HG03066 (cell line): Measurements from ENCODE around the gene MYO1E.

ENCODE experiments used
- ATAC-seq: cut with Tn5 transposase; IDR thresholded peaks from one replicate; pipeline ENCODE4 v1.9.1; 2021; ENCODE audit warnings: low read depth; ENCODE audit not compliant: unreplicated experiment

The MYO1E gene

DNA sequence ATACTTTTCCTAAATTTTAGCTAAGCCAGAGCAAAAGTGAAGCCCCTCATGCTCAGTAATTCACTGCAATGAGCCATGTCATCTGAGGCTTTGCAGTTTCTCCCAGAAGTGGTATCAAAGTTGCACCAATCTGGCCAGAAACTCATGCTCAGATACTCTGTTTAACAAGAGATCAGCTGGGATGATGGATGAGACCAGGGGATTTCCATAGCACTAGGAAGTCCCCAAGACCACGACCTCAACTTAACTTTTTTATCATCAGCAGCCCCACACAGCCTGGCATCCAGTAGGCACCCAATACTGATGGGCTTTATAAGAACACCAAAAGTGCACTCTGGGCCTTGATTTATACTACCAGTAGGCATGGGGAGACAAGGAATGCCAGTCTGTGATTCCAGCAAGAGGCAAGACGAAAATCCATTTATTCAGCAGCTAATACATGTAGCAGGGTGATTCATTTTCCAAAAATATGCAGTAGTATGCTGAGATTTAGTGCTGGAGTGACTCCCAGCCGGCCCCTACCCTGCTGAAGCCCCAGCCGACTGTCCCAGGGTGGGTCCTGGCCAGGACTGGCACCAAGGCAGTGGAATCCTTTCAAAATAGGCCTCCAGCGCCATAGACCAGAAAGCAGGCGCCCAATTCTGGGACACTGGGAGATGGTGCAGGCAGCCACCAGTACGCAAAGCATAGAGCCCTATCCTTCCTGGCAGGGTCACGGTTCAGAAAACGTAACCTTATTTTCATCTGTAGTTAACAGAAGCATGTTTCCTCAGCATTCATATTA lies 166.6 kb downstream of the MYO1E start:
- ATAC-seq, result no peak

DNA sequence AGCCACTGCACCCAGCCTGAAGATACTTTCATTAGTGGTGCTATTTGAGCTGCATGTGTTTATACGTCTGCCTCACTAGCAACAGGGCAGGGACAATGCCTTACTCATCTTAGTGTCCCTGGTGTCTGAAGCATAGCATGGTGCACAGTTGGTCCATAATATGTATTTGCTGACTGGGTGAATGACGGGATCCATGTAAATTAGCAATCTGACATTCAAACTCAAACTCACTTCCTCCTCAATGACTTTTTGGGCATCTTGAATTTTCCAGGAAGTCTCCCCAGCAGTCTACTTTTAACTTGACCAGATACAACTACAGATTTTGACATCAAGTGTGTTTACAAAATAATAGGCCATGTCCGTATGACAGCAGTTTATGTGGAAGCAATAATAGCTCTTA lies 169.0 kb downstream of the MYO1E start:
- ATAC-seq, result no peak

DNA sequence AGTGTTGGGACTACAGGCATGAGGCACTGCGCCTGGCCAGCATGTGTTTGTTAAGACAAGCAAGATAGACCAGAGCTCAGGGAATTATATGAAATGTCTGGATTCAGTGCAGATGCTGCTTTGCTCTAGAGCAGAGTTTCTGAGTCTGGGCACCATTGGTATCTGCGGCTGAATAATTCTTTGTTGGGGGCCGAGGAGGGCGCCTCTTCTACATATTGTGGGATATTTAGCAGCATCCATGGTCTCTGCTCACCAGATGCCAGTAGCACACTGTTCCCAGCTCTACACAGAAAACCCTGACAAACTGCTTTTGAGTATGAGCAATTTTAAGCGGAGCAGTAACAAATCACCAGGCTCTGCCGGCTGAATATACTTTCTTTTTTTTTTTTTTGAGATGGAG lies 169.7 kb downstream of the MYO1E start:
- no peak for ATAC-seq

DNA sequence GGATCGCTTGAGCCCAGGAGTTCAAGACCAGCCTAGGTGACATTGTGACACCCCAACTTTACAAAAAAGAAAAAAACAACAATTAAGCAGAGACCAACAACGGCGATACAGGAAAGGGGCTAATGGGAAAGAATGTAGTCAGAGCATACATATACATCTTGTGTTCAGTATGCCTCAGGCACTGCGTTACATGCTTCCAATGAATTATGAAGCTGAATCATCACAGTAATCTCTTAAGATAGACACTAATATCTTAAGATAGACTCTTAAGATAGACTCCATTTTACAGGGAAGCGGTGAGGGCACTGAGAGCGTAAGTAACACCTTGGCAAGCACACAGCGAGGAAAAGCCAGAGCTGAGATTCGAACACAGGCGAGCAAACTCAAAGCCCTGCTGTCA lies 172.1 kb downstream of the MYO1E start:
- ATAC-seq, result no peak

DNA sequence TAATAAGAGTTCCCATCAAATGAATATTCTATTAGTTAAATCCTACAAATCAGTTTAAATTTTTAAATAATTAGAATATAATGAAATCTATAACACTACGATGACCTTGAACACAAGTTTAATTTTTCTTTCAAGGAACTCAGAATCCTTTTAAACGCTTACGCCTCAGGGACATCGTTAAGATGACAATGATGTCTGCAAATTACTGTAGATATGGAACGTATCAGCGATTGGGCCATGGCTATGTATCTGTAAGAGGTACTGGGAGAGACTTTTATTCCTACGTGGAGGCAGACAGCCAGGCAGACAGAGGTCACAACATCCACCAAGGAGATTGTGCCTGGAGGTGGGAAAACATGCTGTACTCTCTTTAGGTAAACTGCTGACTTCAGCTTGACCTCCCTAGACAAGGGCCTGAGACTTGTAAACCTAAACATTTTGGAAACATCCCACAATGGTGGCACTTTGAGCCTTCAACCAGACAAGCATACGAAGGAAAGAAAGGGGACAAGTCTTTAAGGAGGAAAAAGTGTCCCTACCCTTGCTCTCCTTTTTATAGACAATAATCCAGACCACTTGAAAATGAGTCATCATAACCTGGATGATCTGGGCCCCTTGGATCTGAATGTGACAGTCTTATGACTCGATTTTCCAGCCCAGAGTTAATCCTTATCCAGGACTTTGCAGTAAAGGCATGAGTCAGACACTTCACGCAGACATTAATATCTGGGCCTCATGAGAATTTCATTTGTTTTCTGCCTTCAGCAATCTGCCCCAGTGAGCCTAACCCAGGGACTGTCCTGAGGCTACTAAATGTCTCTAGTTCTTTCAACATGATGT lies 172.8 kb downstream of the MYO1E start:
- no peak for ATAC-seq

DNA sequence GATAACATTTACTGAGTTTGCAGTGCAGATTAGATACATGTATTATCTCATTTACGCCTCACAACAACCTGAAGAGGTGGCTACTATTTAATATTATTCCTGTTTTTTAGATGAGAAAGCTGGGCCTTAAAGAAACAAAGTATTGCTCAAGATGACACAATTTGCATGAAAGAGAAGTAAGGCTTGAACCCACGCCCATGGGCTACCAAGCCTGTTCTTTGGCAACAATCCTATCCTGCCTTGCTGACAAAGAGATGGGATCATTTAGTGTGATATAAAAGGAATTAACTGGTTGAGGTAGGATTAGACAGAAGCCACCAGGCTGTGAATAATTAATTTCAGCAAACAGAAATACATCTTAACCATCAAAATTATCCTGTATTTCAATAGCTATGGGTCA lies 175.2 kb downstream of the MYO1E start:
- ATAC-seq, result no peak

DNA sequence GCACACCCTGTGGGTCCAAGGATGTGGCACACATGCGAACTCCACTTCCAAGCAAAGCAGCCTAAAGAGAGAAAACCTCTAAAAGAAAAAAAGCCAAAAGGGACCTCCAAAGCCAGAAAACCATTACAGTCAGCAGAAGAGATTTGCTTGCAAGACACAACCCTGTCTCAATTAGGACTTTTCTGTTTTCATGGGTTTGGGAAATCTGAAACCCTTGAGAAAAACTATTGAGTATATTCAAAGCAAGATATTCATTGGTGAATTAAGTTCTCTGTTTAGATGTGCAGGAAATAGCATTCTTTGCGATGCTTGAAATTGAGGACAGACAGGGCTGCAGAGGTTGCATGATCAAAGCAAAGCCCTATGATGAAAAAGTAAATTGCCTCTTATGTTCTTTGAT lies 176.3 kb downstream of the MYO1E start:
- no peak for ATAC-seq

DNA sequence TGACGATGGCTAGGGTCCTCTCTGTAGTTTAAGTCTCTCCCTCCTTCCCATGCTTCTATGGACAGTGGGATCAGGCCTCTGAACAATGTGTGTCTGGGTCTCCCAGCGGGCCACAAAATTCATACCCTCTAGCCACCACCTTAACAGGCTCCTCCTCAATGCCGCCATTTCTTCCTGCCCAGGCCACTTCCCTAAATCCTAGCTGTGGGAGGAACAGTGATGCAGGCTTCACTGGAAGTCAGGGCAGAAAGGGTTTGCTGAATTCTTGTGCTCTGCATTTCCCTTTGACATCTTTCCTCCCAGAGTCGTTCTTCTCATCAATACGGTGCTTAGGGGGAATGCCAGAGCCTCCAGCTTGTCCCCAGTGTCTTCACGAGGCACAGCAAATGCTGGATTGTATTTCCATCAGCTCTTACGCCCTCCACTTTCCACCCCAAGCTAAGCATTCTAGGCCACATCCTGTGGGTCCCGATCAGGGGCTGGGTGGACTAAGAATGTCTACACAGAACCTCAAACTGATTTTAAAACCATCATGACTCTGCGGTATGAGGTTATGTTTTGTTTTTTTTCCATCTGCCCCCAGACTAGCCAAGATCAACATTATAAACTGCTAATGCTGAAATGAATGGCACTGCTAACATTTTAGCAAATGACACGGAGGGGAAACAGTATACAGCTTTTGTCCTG lies 177.9 kb downstream of the MYO1E start:
- ATAC-seq, result no peak

DNA sequence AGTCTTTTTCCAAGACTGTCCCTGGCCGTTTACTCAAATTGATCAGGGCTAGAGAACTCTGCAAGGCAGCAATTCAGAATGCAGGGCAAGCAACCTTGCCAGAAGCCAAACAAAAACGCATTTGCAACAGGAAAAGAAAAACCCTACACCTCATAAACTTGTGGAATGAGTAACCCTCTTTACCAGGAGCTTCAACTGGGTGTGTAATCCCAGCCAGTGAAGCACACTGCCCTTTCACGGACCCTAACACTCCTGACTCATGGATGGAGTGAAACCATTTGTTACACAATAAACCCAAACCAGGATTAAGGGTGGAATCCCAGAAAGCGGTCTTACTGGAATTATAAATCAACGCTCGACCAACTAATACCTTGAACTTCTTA lies 180.8 kb downstream of the MYO1E start:
- no peak for ATAC-seq

DNA sequence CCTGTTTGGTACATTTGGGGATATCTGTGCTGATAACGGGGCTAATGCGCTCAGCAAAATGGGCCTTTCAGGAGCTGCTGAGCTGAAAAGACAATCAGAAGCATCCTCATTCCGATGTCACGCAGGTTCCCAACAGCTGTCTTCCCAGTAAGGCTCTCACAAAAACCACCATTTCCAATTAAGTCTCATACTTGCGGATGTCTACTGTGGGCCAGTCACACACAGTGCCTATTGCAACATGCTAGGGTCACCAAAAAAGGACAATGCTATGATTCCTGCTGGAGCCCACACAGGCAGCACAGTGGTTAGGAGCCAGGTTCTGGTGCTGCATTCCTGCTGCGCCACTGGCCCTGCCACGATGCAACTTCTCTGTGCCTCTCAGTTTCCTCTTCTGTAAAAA lies 182.4 kb downstream of the MYO1E start:
- no peak for ATAC-seq

DNA sequence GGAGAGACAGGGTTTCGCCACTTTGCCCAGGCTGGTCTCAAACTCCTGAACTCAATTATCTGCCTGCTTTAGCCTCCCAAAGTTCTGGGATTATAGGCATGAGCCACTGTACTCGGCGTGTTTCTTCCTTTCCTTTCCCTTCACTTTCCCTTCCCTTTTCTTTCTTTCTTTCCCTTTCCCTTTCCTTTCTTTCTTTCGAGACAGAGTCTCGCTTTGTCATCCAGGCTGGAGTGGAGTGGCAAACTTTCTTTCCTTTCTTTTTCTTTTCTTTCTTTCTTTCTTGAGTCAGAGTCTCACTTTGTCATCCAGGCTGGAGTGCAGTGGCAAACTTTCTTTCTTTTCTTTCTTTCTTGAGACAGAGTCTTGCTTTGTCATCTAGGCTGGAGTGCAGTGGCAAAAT lies 183.4 kb downstream of the MYO1E start:
- ATAC-seq, result no peak

DNA sequence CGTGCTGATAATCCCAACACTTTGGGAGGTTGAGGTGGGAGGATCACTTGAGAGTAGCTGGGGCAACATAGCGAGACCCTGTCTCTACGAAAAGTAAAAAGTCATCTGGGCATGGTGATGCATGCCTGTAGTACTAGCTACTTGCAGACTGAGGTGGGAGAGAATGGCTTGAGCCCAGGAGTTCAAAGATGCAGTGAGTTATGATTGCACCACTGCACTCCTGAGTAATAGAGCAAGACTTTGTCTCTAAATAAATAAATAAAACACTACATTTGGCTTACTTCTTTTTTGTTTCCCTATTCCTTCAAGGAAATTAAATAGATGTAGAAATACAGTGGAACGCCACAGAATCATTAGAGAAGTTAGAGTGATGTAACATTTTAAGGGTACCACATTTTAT lies 186.2 kb downstream of the MYO1E start:
- ATAC-seq, result no peak

DNA sequence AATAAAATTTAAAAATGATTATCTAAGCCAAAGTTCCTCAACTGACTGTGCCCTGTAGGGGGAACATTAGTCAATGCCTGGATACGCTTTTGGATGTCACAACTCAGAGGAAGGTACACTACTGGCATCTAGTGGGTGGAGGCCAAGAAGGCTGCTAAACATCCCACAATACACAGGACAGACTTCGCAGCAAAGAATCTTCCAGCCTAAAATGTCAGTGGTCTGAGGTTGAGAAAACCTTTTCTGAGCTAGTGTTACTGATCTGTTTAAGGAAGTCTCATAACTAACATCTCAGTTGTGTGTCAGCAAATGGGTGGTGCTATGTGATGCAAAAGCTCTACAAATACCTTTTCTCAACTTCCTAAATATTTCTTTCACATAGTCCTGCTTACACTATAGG lies 186.9 kb downstream of the MYO1E start:
- ATAC-seq, result no peak

DNA sequence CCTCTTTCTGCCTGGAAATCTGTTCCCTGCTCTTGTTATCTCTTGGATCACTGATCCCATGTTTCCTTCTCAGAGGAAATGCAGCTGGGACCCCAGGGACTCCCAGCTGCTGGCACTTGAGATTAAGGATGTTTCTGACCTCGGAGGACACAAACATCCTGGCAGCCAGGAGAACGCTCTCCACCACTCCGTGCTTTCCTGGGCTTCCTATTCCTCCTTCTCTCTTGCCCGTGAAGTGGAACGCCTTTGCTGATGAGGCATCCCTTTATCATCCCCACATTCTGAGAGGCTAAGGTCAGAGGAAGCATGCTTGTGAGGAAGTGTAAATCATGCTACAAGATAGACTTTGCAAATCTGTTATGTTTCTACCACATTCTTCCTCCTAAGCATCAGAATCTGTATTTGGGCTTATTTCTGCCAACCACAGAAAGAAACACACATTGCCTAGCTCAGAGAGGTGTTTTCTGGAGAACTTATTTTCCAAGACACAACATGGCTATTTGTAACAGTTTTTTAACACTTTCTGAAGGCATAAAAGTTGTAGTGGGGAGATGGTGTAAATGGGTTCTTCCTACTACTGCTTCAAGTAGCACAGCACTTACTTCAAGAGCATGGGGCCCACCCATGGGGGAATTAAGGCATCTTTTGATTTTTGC lies 191.6 kb downstream of the MYO1E start:
- ATAC-seq, result no peak

DNA sequence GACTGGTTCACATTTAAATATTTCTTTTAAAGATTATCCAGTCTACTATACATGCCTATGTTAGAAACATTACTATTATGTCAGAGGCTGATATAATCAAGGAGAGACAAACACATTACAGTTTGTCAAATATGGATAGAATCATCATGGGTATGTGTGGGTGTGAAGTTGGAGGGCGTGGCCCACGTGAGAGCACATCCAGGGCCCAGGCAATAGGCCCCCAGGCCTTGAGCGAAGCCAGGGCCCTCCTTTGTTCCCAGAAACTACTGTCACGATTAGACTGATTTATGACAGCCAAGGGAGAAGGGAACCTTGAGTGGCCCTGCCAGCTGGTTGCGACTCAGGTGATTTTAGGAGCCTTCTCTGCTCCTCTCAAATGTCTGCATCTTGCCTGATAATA lies 193.0 kb downstream of the MYO1E start:
- no peak for ATAC-seq

DNA sequence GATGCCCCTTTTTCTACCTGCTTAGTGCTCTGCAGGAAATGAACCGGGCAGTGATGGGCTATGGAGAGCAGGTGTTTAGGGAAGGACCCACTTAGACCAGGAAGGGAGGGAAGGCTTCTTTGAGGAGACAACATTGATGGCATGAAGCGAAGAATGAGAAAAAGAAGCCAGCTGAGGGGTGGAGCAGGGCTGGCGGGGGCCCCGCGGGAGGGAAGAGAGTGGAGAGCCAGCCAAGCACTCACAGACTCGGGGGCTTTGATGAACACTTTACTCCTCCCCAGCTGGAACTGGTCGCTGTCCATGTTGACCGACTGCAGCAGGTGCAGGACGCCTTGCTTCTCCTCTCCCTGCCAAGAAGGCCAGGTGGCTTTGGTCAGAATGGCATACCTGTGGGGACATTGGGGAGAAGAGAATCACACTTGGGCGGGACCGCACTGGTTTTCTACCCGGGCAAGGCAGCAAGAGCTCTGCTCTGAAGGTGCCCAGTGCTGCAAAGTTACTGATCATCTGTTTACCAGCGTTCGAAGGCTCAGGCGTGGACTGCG lies 194.4 kb downstream of the MYO1E start:
- ATAC-seq, result no peak

DNA sequence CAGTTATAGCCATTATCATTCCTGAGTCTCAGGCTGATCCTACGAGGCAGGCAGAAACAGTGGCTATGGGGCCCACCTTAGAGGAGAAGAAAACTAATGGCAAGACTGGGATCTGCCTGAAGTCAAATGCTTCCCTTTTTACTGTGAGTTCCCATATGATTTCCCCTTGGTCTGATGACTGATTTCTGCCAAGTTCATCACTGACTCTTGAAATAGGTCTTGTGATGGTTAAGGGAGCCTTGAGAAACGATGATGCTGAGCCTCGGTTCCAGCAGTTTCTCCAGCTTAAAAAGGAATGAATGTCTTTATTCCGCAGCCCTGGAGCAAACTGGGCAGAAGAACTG lies 195.4 kb downstream of the MYO1E start:
- no peak for ATAC-seq

DNA sequence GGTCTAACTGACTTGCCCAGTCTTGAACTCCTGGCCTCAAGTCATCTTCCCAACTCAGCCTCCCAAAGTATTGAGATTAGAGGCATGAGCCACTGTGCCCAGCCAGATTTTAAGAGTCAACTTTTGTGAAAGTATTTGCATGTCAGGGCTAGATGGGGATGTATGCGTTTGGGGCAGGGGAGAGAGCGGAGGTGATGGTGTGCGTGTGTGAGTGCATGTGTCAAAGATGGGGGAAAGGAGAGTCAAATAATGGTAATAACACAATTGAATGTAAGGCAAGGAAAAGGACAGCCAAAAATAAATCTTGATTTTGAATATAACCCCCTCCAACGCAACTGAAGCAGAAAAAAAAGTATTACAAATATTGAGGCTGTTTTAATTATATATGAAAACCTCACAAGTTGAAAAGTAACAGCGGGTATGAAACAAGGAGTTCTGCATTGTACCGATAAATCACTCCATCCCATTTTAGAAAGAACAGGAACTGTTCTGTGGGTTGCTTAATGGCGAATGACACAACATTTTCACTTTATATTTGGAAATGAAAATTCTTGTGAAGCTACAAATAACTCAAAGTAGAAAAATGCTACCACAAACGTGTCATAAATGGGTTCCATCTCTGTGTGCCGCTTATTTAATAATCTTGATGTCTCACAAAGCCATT lies 195.9 kb downstream of the MYO1E start:
- ATAC-seq, result no peak

DNA sequence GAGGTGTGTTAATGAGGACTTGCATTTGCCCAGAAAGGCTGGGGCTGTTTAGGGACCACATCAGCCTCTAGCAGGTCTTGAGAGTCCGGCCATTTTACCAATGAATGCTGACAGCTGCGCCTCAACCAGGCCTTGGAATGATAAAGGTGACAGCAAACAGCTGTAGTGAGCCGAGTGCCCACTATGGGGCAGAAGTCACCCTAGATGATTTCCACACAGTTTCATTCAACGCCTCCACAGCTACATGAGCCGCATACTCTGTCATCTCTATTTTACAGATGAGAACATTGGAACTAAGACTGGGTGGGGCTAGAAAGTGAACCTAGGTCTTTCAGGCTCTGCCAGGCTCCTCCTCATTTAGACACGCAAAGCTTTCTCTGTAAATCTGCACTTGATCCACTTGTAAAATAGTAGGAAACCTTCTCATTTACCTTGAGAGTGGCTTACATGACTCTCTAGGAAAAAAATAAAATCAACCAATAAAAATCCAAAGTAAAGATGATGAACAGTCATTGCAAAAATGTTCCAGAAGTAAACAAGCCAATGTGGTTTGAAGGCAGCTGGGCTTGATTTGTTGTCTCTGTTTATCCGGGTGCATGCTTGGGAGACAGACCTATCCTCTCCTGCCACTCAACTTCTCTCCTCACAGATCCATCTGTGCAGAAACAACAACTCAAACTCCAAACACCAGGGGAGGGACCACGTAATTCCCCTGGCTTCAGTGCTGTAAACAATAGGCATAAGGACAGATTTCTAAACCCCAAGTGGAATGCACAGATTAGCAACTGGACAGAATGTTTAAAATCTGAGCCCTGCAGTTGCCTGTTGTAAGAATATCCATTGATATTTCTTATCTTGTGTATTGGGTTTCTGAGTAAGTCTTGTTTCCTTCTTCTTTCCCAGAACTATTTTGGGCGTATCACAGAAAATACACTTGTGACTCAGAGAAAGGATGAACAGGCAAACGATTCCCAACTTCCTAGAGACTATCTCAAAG lies 197.5 kb downstream of the MYO1E start:
- no peak for ATAC-seq
